ENCODE measurements around the gene GIMAP5.
"Not testable (repeated sequence)": the region's sequence is repeated elsewhere in the genome, so short reads cannot be mapped to it uniquely, and the experiment has no call there.

The GIMAP5 gene

GRCh38 chr7:150748376-150748775, 11.2 kb downstream of the GIMAP5 start:
- H3K36me3 ChIP-seq (ENCODE audit: control insufficient read depth in 1 of 2, insufficient read depth in 2 of 2, low read length in 2 of 2), result no peaks in the 10 kb centered on the region
- no peak overlapping the region for H3K27ac ChIP-seq (ENCODE audit: low read length)
- no peak overlapping the region for H3K4me3 ChIP-seq (ENCODE audit: low read depth in 1 of 2, low read length in 2 of 2)
- H3K9me3 ChIP-seq (ENCODE audit: control insufficient read depth in 1 of 2, low read length in 2 of 2), result no peaks in the 10 kb centered on the region
- peaks cover 0 to 33% of the 10 kb centered on the region in 2 donors for H3K4me1 ChIP-seq (ENCODE audit: control insufficient read depth in 1 of 2, insufficient read depth in 2 of 2, low read length in 2 of 2)
- H3K27me3 ChIP-seq (ENCODE audit: low read depth, low read length), result no peaks in the 10 kb centered on the region

- Histone ChIP-seq H3K36me3 (ENCODE audit: control insufficient read depth in 1 of 2, insufficient read depth in 2 of 2, low read length in 2 of 2) (no peaks in the 10 kb centered on the region), H3K27me3 (ENCODE audit: low read depth, low read length) (no peaks in the 10 kb centered on the region), H3K27ac (ENCODE audit: low read length) (no peak overlapping the region), H3K4me1 (ENCODE audit: control insufficient read depth in 1 of 2, insufficient read depth in 2 of 2, low read length in 2 of 2) (peaks cover 3 to 9% of the 10 kb centered on the region in 2 donors), H3K9me3 (ENCODE audit: control insufficient read depth in 1 of 2, low read length in 2 of 2) (no peaks in the 10 kb centered on the region), H3K4me3 (ENCODE audit: low read depth in 1 of 2, low read length in 2 of 2) (no peak overlapping the region)
Measured at GRCh38 chr7:150751702-150752101, 14.5 kb downstream of the GIMAP5 start.

DNA sequence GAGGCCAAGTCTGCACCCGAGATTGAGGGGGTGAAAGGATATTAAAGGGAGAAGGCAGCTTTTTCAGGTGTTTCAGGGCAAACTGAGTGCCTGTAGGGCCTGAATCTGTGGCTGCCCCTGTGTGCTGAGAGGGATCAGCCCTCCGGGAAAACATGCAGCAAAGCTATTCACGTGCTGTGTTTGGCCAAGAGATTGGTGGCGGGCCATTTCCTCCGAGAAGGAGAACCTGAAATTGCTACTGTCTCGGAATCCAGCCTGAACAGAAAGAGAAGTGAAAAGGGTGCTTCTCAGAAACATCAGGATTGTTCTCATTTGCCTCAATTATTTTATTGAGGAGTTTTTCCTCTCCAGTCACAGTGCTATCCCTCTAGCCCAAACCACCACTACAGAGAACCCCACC, 16.0 kb downstream of the GIMAP5 start:
- H3K4me3 ChIP-seq (ENCODE audit: low read depth in 1 of 2, low read length in 2 of 2), result no peak overlapping the region
- peaks cover 3 to 9% of the 10 kb centered on the region in 2 donors for H3K4me1 ChIP-seq (ENCODE audit: control insufficient read depth in 1 of 2, insufficient read depth in 2 of 2, low read length in 2 of 2)
- H3K36me3 ChIP-seq (ENCODE audit: control insufficient read depth in 1 of 2, insufficient read depth in 2 of 2, low read length in 2 of 2), result no peaks in the 10 kb centered on the region
- no peak overlapping the region for H3K27ac ChIP-seq (ENCODE audit: low read length)
- H3K9me3 ChIP-seq (ENCODE audit: control insufficient read depth in 1 of 2, low read length in 2 of 2), result no peaks in the 10 kb centered on the region
- H3K27me3 ChIP-seq (ENCODE audit: low read depth, low read length), result no peaks in the 10 kb centered on the region

DNA sequence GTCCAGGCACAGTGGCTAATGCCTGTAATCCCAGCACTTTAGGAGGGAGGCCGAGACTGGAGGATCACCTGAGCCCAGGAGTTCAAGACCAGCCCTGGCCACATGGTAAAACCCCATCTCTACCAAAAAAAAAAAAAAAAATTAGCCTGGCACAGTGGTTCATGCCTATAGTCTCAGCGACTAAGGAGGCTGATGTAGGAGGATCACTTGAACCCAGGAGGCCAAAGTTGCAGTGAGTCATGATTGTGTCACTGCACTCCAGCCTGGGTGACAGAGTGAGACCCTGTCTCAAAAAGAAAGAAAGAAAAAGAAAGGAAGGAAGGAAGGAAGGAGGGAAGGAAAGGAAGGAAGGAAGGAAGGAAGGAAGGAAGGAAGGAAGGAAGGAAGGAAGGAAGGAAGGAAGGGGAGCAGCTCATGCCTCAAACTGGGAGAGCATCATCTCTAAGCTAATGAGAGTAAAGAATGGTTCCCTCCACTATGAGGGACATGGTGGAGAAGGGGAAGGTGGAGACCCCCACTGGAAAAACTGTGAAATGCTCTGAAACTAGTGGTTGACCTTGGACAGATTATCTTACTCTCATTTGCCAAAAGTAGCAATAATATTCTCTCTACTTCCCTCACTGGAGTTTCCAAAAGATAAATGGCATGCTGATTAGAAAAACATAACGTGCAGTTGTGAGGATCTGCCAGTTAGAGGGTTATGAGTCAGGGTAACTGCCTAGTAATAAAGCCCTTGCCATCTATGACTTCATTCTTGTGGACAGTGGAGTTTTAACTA, 16.8 kb downstream of the GIMAP5 start:
- H3K36me3 ChIP-seq (ENCODE audit: control insufficient read depth in 1 of 2, insufficient read depth in 2 of 2, low read length in 2 of 2), result no peaks in the 10 kb centered on the region
- no peaks in the 10 kb centered on the region for H3K9me3 ChIP-seq (ENCODE audit: control insufficient read depth in 1 of 2, low read length in 2 of 2)
- H3K27ac ChIP-seq (ENCODE audit: low read length), result no peak overlapping the region
- H3K27me3 ChIP-seq (ENCODE audit: low read depth, low read length), result no peaks in the 10 kb centered on the region
- H3K4me3 ChIP-seq (ENCODE audit: low read depth in 1 of 2, low read length in 2 of 2), result no peak overlapping the region
- peaks cover 3 to 9% of the 10 kb centered on the region in 2 donors for H3K4me1 ChIP-seq (ENCODE audit: control insufficient read depth in 1 of 2, insufficient read depth in 2 of 2, low read length in 2 of 2)

DNA sequence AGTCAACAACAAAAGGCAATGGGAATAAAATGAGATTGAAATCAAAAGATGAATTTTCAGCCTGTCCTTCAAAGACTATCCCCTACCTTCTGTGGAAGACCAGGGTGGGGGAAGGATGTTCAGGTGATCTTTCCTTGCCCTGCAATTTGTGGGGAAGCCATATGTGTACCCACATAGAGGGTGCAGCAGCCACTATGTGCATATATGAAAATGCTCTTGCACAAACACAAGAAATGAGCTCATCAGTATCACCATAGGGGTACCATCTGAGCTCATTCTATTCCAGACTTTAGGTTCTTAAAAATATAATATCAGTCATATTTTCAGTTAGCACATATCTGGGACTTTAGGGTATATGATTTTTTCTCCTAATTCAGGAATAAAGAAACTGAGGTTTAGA, 17.7 kb downstream of the GIMAP5 start:
- Histone ChIP-seq H3K4me1 (ENCODE audit: control insufficient read depth in 1 of 2, insufficient read depth in 2 of 2, low read length in 2 of 2) (peaks cover 3 to 9% of the 10 kb centered on the region in 2 donors), H3K27me3 (ENCODE audit: low read depth, low read length) (no peaks in the 10 kb centered on the region), H3K27ac (ENCODE audit: low read length) (no peak overlapping the region), H3K4me3 (ENCODE audit: low read depth in 1 of 2, low read length in 2 of 2) (no peak overlapping the region), H3K36me3 (ENCODE audit: control insufficient read depth in 1 of 2, insufficient read depth in 2 of 2, low read length in 2 of 2) (no peaks in the 10 kb centered on the region), H3K9me3 (ENCODE audit: control insufficient read depth in 1 of 2, low read length in 2 of 2) (no peaks in the 10 kb centered on the region)

DNA sequence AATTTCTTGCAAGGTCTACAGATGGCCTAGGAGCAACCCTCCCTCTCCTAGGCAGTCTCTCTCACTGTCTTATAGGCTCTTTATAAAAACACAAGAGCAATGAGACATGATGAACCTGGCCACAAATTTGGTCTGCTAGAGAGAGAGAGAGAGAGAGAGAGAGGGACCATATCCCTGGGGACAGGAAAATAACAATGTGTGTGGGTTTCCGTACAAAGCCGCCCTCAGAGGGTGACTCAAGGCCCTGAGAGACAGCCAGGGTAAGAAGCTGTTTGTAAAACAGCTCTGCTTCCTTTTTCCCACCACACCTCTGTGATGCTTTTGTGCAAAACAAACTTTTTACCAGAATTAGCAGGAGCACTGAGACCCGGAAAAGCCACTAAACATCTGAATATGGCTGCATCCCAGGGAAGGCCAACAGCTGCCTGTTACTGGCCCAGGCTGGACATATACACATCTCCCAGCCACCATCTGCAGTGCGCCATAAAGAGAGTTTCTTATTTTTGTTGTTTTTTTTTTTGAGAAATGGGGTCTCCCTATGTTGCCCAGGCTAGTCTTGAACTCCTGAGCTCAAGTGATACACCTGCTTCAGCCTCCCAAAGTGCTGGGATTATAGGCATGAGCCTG, 18.4 kb downstream of the GIMAP5 start:
- Histone ChIP-seq H3K36me3 (ENCODE audit: control insufficient read depth in 1 of 2, insufficient read depth in 2 of 2, low read length in 2 of 2) (no peaks in the 10 kb centered on the region), H3K27me3 (ENCODE audit: low read depth, low read length) (no peaks in the 10 kb centered on the region), H3K27ac (ENCODE audit: low read length) (no peak overlapping the region), H3K4me3 (ENCODE audit: low read depth in 1 of 2, low read length in 2 of 2) (no peak overlapping the region), H3K4me1 (ENCODE audit: control insufficient read depth in 1 of 2, insufficient read depth in 2 of 2, low read length in 2 of 2) (peaks cover 3 to 9% of the 10 kb centered on the region in 2 donors), H3K9me3 (ENCODE audit: control insufficient read depth in 1 of 2, low read length in 2 of 2) (no peaks in the 10 kb centered on the region)

DNA sequence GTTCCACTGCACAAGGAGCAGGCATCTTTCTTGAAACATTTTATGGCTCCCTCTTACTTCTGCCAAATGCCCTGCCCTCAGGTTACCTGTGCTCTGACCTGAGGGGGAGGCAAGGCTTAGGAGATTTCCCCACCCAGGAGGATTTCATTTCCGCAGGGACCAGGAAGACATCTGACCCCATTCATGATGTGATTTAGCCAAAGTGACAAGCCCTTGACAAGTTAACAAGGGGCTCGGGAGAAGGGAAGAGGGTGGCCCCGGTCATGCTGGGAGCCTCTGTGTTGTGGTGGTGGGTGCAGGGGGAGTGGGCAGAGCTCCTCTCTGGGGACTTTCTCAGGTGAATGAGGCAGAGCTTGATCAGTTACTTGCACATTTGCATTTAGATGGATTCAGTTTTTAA, 18.9 kb downstream of the GIMAP5 start:
- no peaks in the 10 kb centered on the region for H3K9me3 ChIP-seq (ENCODE audit: control insufficient read depth in 1 of 2, low read length in 2 of 2)
- no peaks in the 10 kb centered on the region for H3K36me3 ChIP-seq (ENCODE audit: control insufficient read depth in 1 of 2, insufficient read depth in 2 of 2, low read length in 2 of 2)
- H3K27ac ChIP-seq (ENCODE audit: low read length), result no peak overlapping the region
- H3K4me1 ChIP-seq (ENCODE audit: control insufficient read depth in 1 of 2, insufficient read depth in 2 of 2, low read length in 2 of 2), result peaks cover 3 to 9% of the 10 kb centered on the region in 2 donors
- no peak overlapping the region for H3K4me3 ChIP-seq (ENCODE audit: low read depth in 1 of 2, low read length in 2 of 2)
- no peaks in the 10 kb centered on the region for H3K27me3 ChIP-seq (ENCODE audit: low read depth, low read length)

DNA sequence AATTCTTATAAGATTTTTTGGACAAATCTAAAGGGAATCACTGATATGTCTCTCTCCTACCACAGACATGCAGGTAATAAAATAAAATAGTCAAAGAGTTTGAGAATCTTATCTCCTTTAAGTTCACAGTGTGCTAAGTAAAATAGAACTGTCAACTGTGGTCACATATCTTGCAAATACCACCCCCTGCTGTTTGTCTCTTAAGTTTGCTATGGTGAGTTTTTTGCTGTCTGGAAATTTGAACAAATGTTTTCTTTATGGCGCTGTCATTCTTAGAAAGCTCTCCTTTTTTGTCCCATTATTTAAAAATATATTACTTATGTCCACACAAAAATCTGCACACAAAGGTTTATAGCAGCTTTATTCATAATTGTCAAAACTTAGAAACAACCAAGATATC, 19.6 kb downstream of the GIMAP5 start:
- H3K27ac ChIP-seq (ENCODE audit: low read length), result no peak overlapping the region
- H3K36me3 ChIP-seq (ENCODE audit: control insufficient read depth in 1 of 2, insufficient read depth in 2 of 2, low read length in 2 of 2), result no peaks in the 10 kb centered on the region
- H3K4me1 ChIP-seq (ENCODE audit: control insufficient read depth in 1 of 2, insufficient read depth in 2 of 2, low read length in 2 of 2), result peaks cover 3 to 6% of the 10 kb centered on the region in 2 donors
- H3K27me3 ChIP-seq (ENCODE audit: low read depth, low read length), result no peaks in the 10 kb centered on the region
- no peak overlapping the region for H3K4me3 ChIP-seq (ENCODE audit: low read depth in 1 of 2, low read length in 2 of 2)
- no peaks in the 10 kb centered on the region for H3K9me3 ChIP-seq (ENCODE audit: control insufficient read depth in 1 of 2, low read length in 2 of 2)

DNA sequence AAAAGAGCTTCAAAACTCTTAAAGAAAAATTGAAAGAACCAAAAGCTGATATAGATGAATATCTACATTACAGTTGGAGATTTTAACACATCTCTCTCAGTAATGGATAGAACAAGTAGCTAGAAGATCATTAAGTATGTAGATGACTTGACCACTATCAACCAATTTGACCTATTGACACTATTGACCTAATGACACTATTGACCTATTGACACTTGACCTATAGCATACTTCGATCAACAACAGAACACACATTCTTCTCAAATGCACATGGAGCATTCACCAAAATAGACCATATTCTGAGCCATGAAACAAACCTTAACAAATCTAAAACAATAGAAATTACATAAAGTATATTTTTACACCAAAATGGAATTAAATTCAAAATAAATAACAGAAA, 22.3 kb downstream of the GIMAP5 start:
- no peak overlapping the region for H3K27ac ChIP-seq (ENCODE audit: low read length)
- peaks cover 3 to 6% of the 10 kb centered on the region in 2 donors for H3K4me1 ChIP-seq (ENCODE audit: control insufficient read depth in 1 of 2, insufficient read depth in 2 of 2, low read length in 2 of 2)
- H3K27me3 ChIP-seq (ENCODE audit: low read depth, low read length), result no peaks in the 10 kb centered on the region
- H3K36me3 ChIP-seq (ENCODE audit: control insufficient read depth in 1 of 2, insufficient read depth in 2 of 2, low read length in 2 of 2), result no peaks in the 10 kb centered on the region
- no peak overlapping the region for H3K4me3 ChIP-seq (ENCODE audit: low read depth in 1 of 2, low read length in 2 of 2)
- no peaks in the 10 kb centered on the region for H3K9me3 ChIP-seq (ENCODE audit: control insufficient read depth in 1 of 2, low read length in 2 of 2)

GRCh38 chr7:150766334-150766709, 29.1 kb downstream of the GIMAP5 start:
- Histone ChIP-seq H3K27me3 (ENCODE audit: low read depth, low read length) (no peaks in the 10 kb centered on the region), H3K4me3 (ENCODE audit: low read depth in 1 of 2, low read length in 2 of 2) (no peak overlapping the region), H3K27ac (ENCODE audit: low read length) (no peak overlapping the region)

DNA sequence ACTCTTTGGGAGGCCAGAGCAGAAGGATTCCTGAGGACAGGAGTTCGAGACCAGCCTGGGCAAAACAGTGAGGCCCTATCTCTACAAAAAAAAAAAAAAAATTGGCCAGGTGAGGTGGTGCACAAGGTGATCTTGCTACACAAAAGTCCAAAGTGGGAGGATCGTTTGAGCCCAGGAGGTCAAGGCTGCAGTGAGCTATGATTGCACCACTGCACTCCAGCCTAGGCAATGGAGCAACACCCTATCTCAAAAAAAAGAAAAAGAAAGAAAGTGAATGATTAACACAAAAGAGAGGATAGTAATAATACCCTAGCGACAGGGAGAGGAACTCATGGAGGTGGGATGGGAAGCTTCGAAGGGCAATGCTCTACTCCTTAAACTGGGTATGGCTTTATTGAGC, 32.5 kb downstream of the GIMAP5 start:
- no peaks in the 10 kb centered on the region for H3K27me3 ChIP-seq (ENCODE audit: low read depth, low read length)
- H3K9me3 ChIP-seq (ENCODE audit: control insufficient read depth in 1 of 2, low read length in 2 of 2), result no peaks in the 10 kb centered on the region
- no peak overlapping the region for H3K27ac ChIP-seq (ENCODE audit: low read length)
- no peaks in the 10 kb centered on the region for H3K36me3 ChIP-seq (ENCODE audit: control insufficient read depth in 1 of 2, insufficient read depth in 2 of 2, low read length in 2 of 2)
- H3K4me1 ChIP-seq (ENCODE audit: control insufficient read depth in 1 of 2, insufficient read depth in 2 of 2, low read length in 2 of 2), result no peaks in the 10 kb centered on the region
- H3K4me3 ChIP-seq (ENCODE audit: low read depth in 1 of 2, low read length in 2 of 2), result no peak overlapping the region

More at GRCh38 chr7:150766334-150766709, 29.1 kb downstream of the GIMAP5 start:
- no peaks in the 10 kb centered on the region for H3K36me3 ChIP-seq (ENCODE audit: control insufficient read depth in 1 of 2, insufficient read depth in 2 of 2, low read length in 2 of 2)
- H3K4me1 ChIP-seq (ENCODE audit: control insufficient read depth in 1 of 2, insufficient read depth in 2 of 2, low read length in 2 of 2), result peaks cover 0 to 3% of the 10 kb centered on the region in 2 donors
- no peaks in the 10 kb centered on the region for H3K9me3 ChIP-seq (ENCODE audit: control insufficient read depth in 1 of 2, low read length in 2 of 2)

DNA sequence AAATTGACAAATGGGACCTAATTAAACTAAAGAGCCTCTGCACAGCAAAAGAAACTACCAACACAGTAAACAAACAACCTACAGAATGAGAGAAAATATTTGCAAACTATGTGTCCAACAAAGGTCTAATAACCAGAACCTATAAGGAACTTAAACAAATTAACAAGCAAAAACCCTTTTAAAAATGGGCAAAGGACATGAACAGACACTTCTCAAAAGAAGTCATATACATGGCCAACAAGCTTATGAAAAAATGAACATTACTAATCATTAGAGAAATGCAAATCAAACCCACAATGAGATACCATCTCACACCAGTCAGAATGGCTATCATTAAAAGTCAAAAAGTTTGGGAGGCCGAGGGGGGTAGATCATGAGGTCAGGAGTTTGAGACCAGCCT, 36.9 kb downstream of the GIMAP5 start:
- H3K27ac ChIP-seq (ENCODE audit: low read length); H3K9me3 ChIP-seq (ENCODE audit: control insufficient read depth in 1 of 2, low read length in 2 of 2); H3K4me3 ChIP-seq (ENCODE audit: low read depth in 1 of 2, low read length in 2 of 2); H3K36me3 ChIP-seq (ENCODE audit: control insufficient read depth in 1 of 2, insufficient read depth in 2 of 2, low read length in 2 of 2); H3K27me3 ChIP-seq (ENCODE audit: low read depth, low read length); H3K4me1 ChIP-seq (ENCODE audit: control insufficient read depth in 1 of 2, insufficient read depth in 2 of 2, low read length in 2 of 2): not testable (repeated sequence)

All from muscle layer of duodenum (tissue), 2 donors.